Epithelial cell of proximal tubule (primary cell): ENCODE measurements around the gene GALNT2. TPM values are rescaled to one million over a fixed set of nuclear protein-coding genes. Genes with fewer than 3 reads are reported as not detected.

Source experiments
- DNase-seq: peaks from one replicate; pipeline ENCODE4 v3.0.0-alpha.2; 2011; ENCODE audit warnings: low read depth
- H3K4me3 ChIP-seq: 2 replicates; pipeline ENCODE4 v1.5.1; 2011; ENCODE audit warnings: low read depth, mild to moderate bottlenecking, low read length
- CTCF ChIP-seq: conservative IDR thresholded peaks from 2 replicates; pipeline ENCODE4 v1.5.1; 2012; ENCODE audit warnings: low read depth, mild to moderate bottlenecking, low read length
- total RNA-seq: library from RNA; depleted of rRNA; stranded (reverse); fragments of >200 nt; gene quantifications from 2 replicates; pipeline ENCODE4 v1.2.3, GENCODE V29; 2015

Gene GALNT2
- total RNA-seq, 1 donor from 2014 or later, result 52.1 TPM

DNA sequence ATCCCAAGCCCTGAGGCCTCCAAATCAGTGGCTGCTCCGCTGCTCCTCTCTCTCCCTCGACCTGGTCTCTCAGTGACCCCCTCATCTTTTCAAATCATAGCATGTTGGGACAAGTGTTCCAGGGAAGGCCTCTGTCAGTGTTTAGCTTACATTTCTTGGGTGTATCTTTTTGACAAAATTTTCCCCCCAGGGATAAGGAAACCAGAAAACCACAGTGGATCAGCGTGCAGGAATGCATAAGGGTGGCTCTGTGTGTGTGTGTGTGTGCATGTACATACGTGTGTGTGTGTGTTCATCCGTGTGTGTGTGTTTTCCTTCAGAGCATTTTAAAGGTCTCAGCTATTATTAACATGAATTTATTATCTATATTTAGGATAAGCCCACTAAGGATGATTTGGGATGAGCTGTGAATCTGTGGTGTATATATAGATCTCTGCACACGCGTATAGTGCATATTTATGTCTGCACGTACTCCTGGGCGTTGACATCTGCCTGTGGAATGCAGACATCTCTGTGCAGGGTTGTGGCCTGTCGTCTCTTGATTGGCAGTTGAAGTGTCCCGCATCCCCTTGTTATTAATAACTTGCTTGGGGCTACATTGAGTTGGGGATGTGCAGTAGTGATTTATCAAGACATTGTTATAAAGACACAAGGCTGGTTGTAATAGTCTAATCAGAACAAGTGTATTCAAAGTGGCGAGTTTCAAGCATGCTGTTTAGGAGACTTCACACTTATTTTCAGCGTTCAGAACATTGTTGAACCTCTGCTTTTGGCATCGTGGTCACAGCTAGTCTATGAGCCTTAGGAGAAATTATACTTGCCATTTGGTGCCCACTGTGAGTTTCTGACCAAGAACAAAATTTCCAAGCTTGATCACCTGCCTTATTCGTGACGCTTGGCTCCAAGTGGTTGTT is 55.6 kb downstream of the GALNT2 start:
- DNase-seq, result no peak
- no peak for TF ChIP-seq CTCF
- no peak overlapping the region for H3K4me3 ChIP-seq

DNA sequence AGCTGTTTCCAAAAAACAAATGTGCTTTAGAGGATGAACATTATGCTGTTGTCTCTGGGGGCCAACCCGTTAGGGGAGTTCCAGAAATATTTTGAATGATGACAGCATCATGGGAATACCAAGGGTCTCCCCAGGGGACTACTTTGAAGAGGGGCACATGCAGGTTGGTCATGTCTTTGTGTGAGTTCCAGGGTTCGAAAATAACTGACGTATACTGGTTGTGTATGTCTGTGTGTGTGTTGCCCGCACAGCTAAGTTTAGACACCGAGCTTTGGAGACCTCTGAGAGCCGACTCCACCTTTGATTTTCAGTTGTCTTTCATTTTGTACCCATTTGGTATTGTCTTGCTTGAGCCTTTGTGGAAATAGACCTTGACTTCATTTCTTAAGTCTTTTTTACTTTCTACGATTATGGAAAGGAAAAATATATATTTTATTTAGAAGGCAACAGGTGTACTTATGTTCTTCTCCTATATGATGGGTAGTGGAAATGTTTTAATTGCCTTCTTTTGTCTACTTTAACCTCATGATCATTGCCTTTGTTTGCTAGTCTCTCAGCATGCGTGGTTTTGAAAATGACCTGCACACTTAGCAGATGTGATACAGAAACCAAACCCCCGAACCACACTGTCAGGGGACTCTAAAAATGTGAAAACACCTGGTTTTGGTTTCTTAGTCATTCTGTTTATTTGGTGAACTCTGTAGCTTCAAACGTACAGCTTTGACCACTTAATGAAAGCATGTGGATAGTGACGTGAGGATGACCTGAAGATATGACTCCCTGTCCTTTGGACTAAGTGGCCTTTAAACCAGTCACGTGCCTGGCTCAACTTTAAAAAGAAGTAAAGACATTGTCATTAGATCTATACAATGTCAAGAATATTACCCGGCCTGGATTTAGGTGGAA is 56.5 kb downstream of the GALNT2 start:
- no peak overlapping the region for H3K4me3 ChIP-seq
- DNase-seq, result no peak
- TF ChIP-seq CTCF, result no peak

GRCh38 chr1:230124186-230125128 is 57.4 kb downstream of the GALNT2 start:
- no peak overlapping the region for H3K4me3 ChIP-seq
- no peak for DNase-seq
- no peak for TF ChIP-seq CTCF

- no peak for TF ChIP-seq CTCF
- DNase-seq, result no peak
- no peak overlapping the region for H3K4me3 ChIP-seq
Observed at GRCh38 chr1:230125141-230125540, 58.1 kb downstream of the GALNT2 start.

DNA sequence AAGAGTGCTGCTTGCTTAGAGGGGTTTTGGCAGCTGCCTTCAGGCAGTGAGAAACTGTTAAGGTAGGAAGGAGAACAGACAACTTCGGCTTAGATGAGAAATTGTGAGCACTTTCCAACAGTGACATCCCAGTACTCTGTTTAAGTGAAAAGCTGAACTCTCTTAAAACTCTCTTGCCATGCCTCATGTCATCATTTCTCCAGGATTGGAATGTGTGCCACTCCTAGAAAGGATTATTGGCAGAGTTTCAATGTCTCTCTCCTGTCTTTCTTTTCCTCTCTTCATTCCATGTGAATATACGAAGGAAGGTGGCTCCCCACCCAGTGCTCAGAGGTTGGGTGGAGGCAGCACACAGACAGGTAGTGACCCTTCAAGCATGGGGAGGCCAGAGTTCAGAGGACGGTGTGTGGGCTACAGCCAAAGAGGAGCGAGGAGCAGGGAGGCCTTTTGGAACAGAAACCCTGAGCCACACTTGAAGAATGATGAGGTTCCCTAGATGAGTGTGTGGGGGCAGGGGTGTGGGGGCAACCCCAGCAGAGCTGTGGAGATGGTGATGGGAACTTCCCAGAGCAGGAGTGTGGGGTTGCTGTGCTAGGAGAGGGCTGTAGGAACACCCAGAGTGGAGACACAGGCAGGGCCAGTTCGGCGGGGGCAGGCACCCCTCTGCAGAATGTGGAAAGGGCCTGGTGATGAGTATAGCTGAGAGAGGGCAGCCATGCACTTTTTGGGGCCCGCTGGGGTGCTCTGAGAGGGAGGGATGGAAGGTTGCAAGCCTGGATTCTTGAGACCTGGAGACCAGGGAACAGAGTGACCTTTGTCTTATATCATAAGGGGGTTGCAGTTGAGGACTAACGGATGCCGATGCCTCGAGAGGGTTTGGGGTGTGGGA is 58.8 kb downstream of the GALNT2 start:
- no peak for DNase-seq
- TF ChIP-seq CTCF, result no peak
- H3K4me3 ChIP-seq, result no peak overlapping the region
